Vagina (tissue), 2 donors: ENCODE data around the gene LRCH2.

ENCODE experiments used
- POLR2A ChIP-seq, 2 donors: fragments of 450-650 bp; IDR thresholded peaks; one replicate each; pipeline ENCODE4 v1.6.1; 2017; ENCODE audit warnings: antibody characterized with exemption in 2 of 2, mild to moderate bottlenecking in 2 of 2, moderate library complexity in 2 of 2
- POLR2AphosphoS5 ChIP-seq, 2 donors: sonication (generic); formaldehyde crosslinking; IDR thresholded peaks; one replicate each; pipeline ENCODE4 v1.9.0; 2017; ENCODE audit warnings: antibody characterized with exemption in 2 of 2, mild to moderate bottlenecking in 2 of 2, low read depth in 1 of 2; ENCODE audit not compliant: insufficient read depth in 1 of 2
- TF ChIP-seq, protein P1 (sequence below), 3 experiments: fragments of 450-650 bp in 2 of 3; fragments of 200-600 bp in 1 of 3; sonication (generic) in 1 of 3; IDR thresholded peaks; one replicate each; pipeline ENCODE4 v1.5.1; 2017 to 2019; ENCODE audit warnings: antibody characterized with exemption in 3 of 3, mild to moderate bottlenecking in 2 of 3, moderate library complexity in 2 of 3

DNA sequence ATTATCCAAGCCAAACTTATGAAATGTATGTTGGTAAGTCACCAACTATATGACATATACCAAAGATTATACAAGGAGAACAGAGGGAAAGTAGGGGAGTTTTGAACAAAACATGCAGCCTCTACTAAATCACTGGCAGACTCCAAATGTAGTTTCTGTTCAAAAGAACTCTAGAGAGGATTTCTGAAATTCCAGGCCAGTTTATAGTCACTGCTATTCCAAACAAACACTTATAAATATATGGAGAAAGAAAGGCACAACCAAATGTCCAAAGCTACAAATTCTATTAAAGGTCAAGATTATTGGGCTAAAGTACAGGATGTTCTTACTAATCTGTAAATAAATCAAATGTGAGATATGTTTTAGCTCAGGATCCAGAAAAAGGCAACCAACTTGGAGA, 2.7 kb upstream of the LRCH2 start:
- TF ChIP-seq, protein P1, sequence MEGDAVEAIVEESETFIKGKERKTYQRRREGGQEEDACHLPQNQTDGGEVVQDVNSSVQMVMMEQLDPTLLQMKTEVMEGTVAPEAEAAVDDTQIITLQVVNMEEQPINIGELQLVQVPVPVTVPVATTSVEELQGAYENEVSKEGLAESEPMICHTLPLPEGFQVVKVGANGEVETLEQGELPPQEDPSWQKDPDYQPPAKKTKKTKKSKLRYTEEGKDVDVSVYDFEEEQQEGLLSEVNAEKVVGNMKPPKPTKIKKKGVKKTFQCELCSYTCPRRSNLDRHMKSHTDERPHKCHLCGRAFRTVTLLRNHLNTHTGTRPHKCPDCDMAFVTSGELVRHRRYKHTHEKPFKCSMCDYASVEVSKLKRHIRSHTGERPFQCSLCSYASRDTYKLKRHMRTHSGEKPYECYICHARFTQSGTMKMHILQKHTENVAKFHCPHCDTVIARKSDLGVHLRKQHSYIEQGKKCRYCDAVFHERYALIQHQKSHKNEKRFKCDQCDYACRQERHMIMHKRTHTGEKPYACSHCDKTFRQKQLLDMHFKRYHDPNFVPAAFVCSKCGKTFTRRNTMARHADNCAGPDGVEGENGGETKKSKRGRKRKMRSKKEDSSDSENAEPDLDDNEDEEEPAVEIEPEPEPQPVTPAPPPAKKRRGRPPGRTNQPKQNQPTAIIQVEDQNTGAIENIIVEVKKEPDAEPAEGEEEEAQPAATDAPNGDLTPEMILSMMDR (IDR thresholded peaks at IDR 0.05) = no peak
- TF ChIP-seq POLR2A (IDR thresholded peaks at IDR 0.05) = no peak
- TF ChIP-seq POLR2AphosphoS5 (IDR thresholded peaks at IDR 0.05; ENCODE audit: insufficient read depth in 1 of 2, low read depth in 1 of 2) = no peak
